ENCODE measurements around the gene PRR23B. TPM values are rescaled to one million over a fixed set of nuclear protein-coding genes. Genes with fewer than 3 reads are reported as not detected.

PRR23B gene
- total RNA-seq, result not detected
- long read RNA-seq, result 0 reads

GRCh38 chr3:139020868-139021234 lies at the start of gene PRR23B:
TSS of gene PRR23B (minus strand) at chr3:139020926. CDS start at chr3:139020661, 265 bp downstream.
- Histone ChIP-seq H3K36me3 (no peaks in the 10 kb centered on the region), H3K4me1 (no peaks in the 10 kb centered on the region), H3K27ac (no peak within 1 kb of the TSS), H3K9me3 (no peaks in the 10 kb centered on the region), H3K27me3 (no peaks in the 10 kb centered on the region), H3K4me3 (no peak within 1 kb of the TSS)
- TF ChIP-seq CTCF (IDR thresholded peaks at IDR 0.05), result no peak
- DNase-seq (no peak), ATAC-seq (no peak)
- intact Hi-C loops (cut with DNase I), result no loop called here

GRCh38 chr3:139062918-139063317 lies 42.2 kb upstream of the PRR23B start:
- no peak for TF ChIP-seq CTCF (IDR thresholded peaks at IDR 0.05)
- no peak overlapping the region for H3K4me3 ChIP-seq
- no peaks in the 10 kb centered on the region for H3K9me3 ChIP-seq
- intact Hi-C loops (cut with DNase I), result no loop called here
- no peaks in the 10 kb centered on the region for H3K27me3 ChIP-seq
- ATAC-seq (no peak), DNase-seq (no peak)
- H3K36me3 ChIP-seq, result no peaks in the 10 kb centered on the region
- no peak overlapping the region for H3K27ac ChIP-seq
- no peaks in the 10 kb centered on the region for H3K4me1 ChIP-seq

- intact Hi-C loops (cut with DNase I), result no loop called here
- no peaks in the 10 kb centered on the region for H3K36me3 ChIP-seq
- H3K27me3 ChIP-seq, result no peaks in the 10 kb centered on the region
- H3K27ac ChIP-seq, result no peak overlapping the region
- H3K4me1 ChIP-seq, result no peaks in the 10 kb centered on the region
- DNase-seq (no peak), ATAC-seq (no peak)
- peaks cover 6% of the 10 kb centered on the region for H3K9me3 ChIP-seq
- no peak for TF ChIP-seq CTCF (IDR thresholded peaks at IDR 0.05)
- H3K4me3 ChIP-seq, result no peak overlapping the region
Observed at GRCh38 chr3:139052802-139053600, 32.3 kb upstream of the PRR23B start.

GRCh38 chr3:139044366-139045210 lies 23.9 kb upstream of the PRR23B start, which contains the start of gene PRR23C:
TSS of gene PRR23C (minus strand) at chr3:139044892. CDS start at chr3:139044620, 272 bp downstream.
- H3K27ac ChIP-seq, result no peak within 1 kb of the TSS
- H3K27me3 ChIP-seq, result no peaks in the 10 kb centered on the region
- no peaks in the 10 kb centered on the region for H3K9me3 ChIP-seq
- intact Hi-C loops (cut with DNase I), result no loop called here
- no peaks in the 10 kb centered on the region for H3K4me1 ChIP-seq
- no peak for DNase-seq
- no peak within 1 kb of the TSS for H3K4me3 ChIP-seq
- no peak for ATAC-seq
- H3K36me3 ChIP-seq, result no peaks in the 10 kb centered on the region
- TF ChIP-seq CTCF (IDR thresholded peaks at IDR 0.05), result no peak

- TF ChIP-seq CTCF (IDR thresholded peaks at IDR 0.05), result no peak
- Histone ChIP-seq H3K4me3 (no peak overlapping the region), H3K36me3 (no peaks in the 10 kb centered on the region), H3K27ac (no peak overlapping the region), H3K27me3 (no peaks in the 10 kb centered on the region), H3K9me3 (no peaks in the 10 kb centered on the region), H3K4me1 (no peaks in the 10 kb centered on the region)
- intact Hi-C loops (cut with DNase I), result no loop called here
- ATAC-seq, result no peak
- no peak for DNase-seq
Observed at GRCh38 chr3:139043554-139044365, 23.0 kb upstream of the PRR23B start.

Measured in upper lobe of right lung (tissue), 1 donor.